ENCODE data around the gene NDUFV3. TPM values are rescaled to one million over a fixed set of nuclear protein-coding genes. Genes with fewer than 3 reads are reported as not detected.
"Not testable (repeated sequence)": the region's sequence is repeated elsewhere in the genome, so short reads cannot be mapped to it uniquely, and the experiment has no call there.

The NDUFV3 gene
- total RNA-seq, 2 donors from 2014 or later: 18.2 to 21.7 TPM

DNA sequence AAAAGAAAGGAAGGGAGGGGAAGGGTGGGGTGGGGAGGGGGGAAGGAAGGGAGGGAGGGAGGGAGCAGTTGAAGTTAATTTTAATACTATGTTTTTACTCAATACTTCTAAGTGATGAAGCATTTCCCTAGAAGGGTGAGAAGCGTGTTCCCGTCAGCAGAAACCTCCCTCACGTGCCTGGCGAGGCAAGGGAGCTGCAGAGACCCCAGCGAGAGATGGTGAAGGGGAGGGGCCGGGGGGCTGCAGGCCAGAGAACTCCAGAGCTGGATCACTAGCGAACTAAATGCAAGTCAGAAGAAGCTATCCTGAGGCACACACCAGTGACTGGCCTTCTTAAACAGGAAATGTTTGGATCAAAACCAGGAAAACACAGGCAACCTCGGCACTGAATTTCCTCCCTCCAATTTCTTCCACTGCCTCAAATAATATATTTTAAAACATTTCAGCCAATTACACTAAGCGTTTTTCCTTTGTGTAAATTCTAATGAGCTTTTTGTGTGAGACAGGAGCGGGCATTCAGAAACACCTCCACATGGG is 31.7 kb upstream of the NDUFV3 start:
- ATAC-seq (replicated peaks in 1 of 2): no peak
- Mint-ChIP-seq H3K4me3 (no peak overlapping the region), H3K4me1 (ENCODE audit: low read depth) (no peaks in the 10 kb centered on the region), H3K27me3 (ENCODE audit: low read depth) (no peaks in the 10 kb centered on the region), H3K9me3 (no peaks in the 10 kb centered on the region), H3K36me3 (ENCODE audit: insufficient read depth in 2 of 2) (peaks cover 2 to 25% of the 10 kb centered on the region in 2 donors), H3K27ac (no peak overlapping the region)
- no peak for DNase-seq

- Mint-ChIP-seq H3K36me3 (ENCODE audit: insufficient read depth in 2 of 2) (peaks cover 2 to 23% of the 10 kb centered on the region in 2 donors), H3K9me3 (no peaks in the 10 kb centered on the region), H3K27ac (no peak overlapping the region), H3K4me1 (ENCODE audit: low read depth) (no peaks in the 10 kb centered on the region), H3K27me3 (ENCODE audit: low read depth) (no peaks in the 10 kb centered on the region), H3K4me3 (no peak overlapping the region)
- ATAC-seq (replicated peaks in 1 of 2) (no peak), DNase-seq (no peak)
These were observed 31.2 kb upstream of the NDUFV3 start for GRCh38 chr21:42861848-42862400.

- H3K27ac Mint-ChIP-seq: no peak overlapping the region
- no peak for ATAC-seq (replicated peaks in 1 of 2)
These were observed 30.2 kb upstream of the NDUFV3 start for GRCh38 chr21:42862774-42863503.

GRCh38 chr21:42863504-42863870 is 29.6 kb upstream of the NDUFV3 start:
- Mint-ChIP-seq H3K36me3 (ENCODE audit: insufficient read depth in 2 of 2) (peaks cover 3 to 22% of the 10 kb centered on the region in 2 donors), H3K27me3 (ENCODE audit: low read depth) (no peaks in the 10 kb centered on the region), H3K4me1 (ENCODE audit: low read depth) (peaks cover 6% of the 10 kb centered on the region), H3K4me3 (no peak overlapping the region), H3K27ac (no peak overlapping the region), H3K9me3 (no peaks in the 10 kb centered on the region)
- ATAC-seq (replicated peaks in 1 of 2) (no peak), DNase-seq (no peak)

More at GRCh38 chr21:42862774-42863503, 30.2 kb upstream of the NDUFV3 start:
- H3K9me3 Mint-ChIP-seq: no peaks in the 10 kb centered on the region
- peaks cover 2 to 23% of the 10 kb centered on the region in 2 donors for H3K36me3 Mint-ChIP-seq (ENCODE audit: insufficient read depth in 2 of 2)
- H3K4me1 Mint-ChIP-seq (ENCODE audit: low read depth): peaks cover 2% of the 10 kb centered on the region
- H3K4me3 Mint-ChIP-seq: no peak overlapping the region
- no peaks in the 10 kb centered on the region for H3K27me3 Mint-ChIP-seq (ENCODE audit: low read depth)
- no peak for DNase-seq

GRCh38 chr21:42864286-42864685 is 28.8 kb upstream of the NDUFV3 start:
- H3K9me3 Mint-ChIP-seq: no peaks in the 10 kb centered on the region
- H3K4me3 Mint-ChIP-seq: no peak overlapping the region
- peaks cover 6% of the 10 kb centered on the region for H3K4me1 Mint-ChIP-seq (ENCODE audit: low read depth)
- H3K27ac Mint-ChIP-seq: no peak overlapping the region
- no peak for ATAC-seq (replicated peaks in 1 of 2)
- peaks cover 5 to 18% of the 10 kb centered on the region in 2 donors for H3K36me3 Mint-ChIP-seq (ENCODE audit: insufficient read depth in 2 of 2)
- no peak for DNase-seq
- no peaks in the 10 kb centered on the region for H3K27me3 Mint-ChIP-seq (ENCODE audit: low read depth)

DNA sequence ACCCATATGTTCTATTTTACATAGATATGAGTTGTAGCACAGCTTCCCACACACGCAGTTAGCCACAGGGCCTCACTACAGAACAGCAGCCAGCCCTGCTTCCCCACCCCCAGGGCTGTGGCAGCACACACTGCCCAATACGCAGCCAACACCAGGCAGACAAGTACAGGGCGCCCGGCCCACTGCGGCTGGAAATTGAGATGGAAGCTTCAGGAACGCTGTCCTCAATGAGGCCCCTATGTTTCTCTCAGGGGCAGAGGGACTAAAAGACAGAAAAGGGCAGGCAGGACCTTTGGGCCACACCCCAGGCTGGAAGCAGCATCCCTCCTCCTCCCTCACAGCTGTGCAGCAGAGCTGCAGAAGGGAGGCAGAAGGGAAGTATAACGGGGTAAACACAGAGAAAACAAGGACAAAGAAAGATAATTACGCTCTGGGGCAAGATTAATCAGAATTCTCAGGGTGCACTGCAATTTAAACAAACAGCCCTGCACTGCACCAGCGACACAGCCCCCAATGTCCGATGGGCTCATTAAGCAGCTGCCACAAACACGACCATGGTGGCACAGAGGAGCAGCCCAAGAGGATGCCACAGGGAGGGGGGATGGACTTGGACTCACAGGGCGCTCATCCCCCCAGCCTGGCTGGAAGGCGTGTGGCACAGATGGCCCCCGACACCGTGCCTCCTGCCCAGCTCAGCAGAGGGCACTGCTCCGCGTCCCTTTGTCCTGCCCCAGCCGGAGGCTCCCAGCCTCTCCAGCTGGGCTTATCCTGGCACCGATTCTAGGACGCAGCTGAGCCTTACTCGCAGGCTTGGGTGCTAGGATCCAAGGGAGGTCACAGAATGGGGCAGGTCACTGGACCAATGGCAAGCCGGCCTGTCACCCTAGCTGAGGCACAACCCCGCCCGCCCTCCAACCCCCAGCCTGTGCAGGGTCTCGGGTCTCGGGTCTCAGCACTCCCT is 28.0 kb upstream of the NDUFV3 start:
- no peak for DNase-seq
- ATAC-seq (replicated peaks in 1 of 2): no peak
- H3K9me3 Mint-ChIP-seq: no peaks in the 10 kb centered on the region
- no peak overlapping the region for H3K27ac Mint-ChIP-seq
- peaks cover 5 to 24% of the 10 kb centered on the region in 2 donors for H3K36me3 Mint-ChIP-seq (ENCODE audit: insufficient read depth in 2 of 2)
- H3K4me3 Mint-ChIP-seq: no peak overlapping the region
- no peaks in the 10 kb centered on the region for H3K27me3 Mint-ChIP-seq (ENCODE audit: low read depth)
- peaks cover 6% of the 10 kb centered on the region for H3K4me1 Mint-ChIP-seq (ENCODE audit: low read depth)

DNA sequence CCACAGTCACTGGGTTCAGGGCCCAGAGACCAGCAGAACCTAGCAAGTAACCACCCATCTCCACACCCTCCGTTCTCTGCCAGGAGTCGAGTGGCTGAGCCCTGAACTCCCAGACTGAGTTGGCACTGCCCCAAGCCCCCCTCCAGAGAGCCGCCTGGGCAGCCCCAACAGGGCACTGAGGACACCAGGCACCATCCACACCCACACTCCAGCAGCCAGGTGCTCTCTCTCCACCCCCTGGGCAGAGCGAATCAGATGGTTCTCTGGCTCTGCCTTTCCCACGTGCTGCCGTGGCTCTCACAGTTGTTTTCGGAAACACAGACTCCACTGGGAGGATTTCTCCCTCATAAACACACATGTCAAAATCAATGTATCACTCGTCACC is 27.3 kb upstream of the NDUFV3 start:
- H3K4me3 Mint-ChIP-seq: no peak overlapping the region
- H3K27me3 Mint-ChIP-seq (ENCODE audit: low read depth): no peaks in the 10 kb centered on the region
- no peak overlapping the region for H3K27ac Mint-ChIP-seq
- H3K9me3 Mint-ChIP-seq: no peaks in the 10 kb centered on the region
- peaks cover 6% of the 10 kb centered on the region for H3K4me1 Mint-ChIP-seq (ENCODE audit: low read depth)
- ATAC-seq (replicated peaks in 1 of 2) (no peak), DNase-seq (no peak)
- peaks cover 5 to 28% of the 10 kb centered on the region in 2 donors for H3K36me3 Mint-ChIP-seq (ENCODE audit: insufficient read depth in 2 of 2)

DNA sequence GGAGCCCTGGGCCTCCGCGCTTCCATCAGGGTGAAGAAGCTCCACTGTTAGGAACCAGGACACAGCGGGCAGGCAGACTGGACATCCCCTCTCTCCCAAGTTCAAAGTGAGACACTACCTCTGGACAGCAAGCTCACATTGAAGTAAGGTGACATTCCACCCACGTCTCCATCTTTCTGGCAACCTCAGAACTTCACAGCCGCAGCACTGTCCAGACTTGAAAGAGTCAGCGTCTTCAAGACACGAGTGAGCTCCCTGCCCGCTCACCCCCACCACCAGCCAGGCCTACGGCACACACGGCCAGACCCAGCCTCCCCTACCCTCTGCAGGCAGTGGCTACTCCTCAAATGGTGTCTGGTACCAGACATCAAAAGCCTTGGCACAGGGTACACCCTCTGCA is 24.9 kb upstream of the NDUFV3 start:
- no peak for DNase-seq
- H3K4me1 Mint-ChIP-seq (ENCODE audit: low read depth): peaks cover 6% of the 10 kb centered on the region
- H3K27ac Mint-ChIP-seq: no peak overlapping the region
- peaks cover 7 to 36% of the 10 kb centered on the region in 2 donors for H3K36me3 Mint-ChIP-seq (ENCODE audit: insufficient read depth in 2 of 2)
- no peak for ATAC-seq (replicated peaks in 1 of 2)
- no peak overlapping the region for H3K4me3 Mint-ChIP-seq
- H3K27me3 Mint-ChIP-seq (ENCODE audit: low read depth): no peaks in the 10 kb centered on the region
- no peaks in the 10 kb centered on the region for H3K9me3 Mint-ChIP-seq

- Mint-ChIP-seq H3K9me3 (no peaks in the 10 kb centered on the region), H3K4me1 (ENCODE audit: low read depth) (peaks cover 12% of the 10 kb centered on the region), H3K36me3 (ENCODE audit: insufficient read depth in 2 of 2) (peaks cover 7 to 46% of the 10 kb centered on the region in 2 donors), H3K27ac (no peak overlapping the region), H3K4me3 (no peak overlapping the region), H3K27me3 (ENCODE audit: low read depth) (no peaks in the 10 kb centered on the region)
- no peak for DNase-seq
- no peak for ATAC-seq (replicated peaks in 1 of 2)
These were observed 20.0 kb upstream of the NDUFV3 start for GRCh38 chr21:42873096-42873495.

- not testable (repeated sequence) for H3K27ac Mint-ChIP-seq; H3K27me3 Mint-ChIP-seq (ENCODE audit: low read depth); DNase-seq; H3K9me3 Mint-ChIP-seq; H3K4me3 Mint-ChIP-seq; ATAC-seq (replicated peaks in 1 of 2)
- H3K4me1 Mint-ChIP-seq (ENCODE audit: low read depth): peaks cover 27% of the 10 kb centered on the region
- peaks cover 6 to 36% of the 10 kb centered on the region in 2 donors for H3K36me3 Mint-ChIP-seq (ENCODE audit: insufficient read depth in 2 of 2)
These were observed 17.3 kb upstream of the NDUFV3 start for GRCh38 chr21:42875811-42876210.

- no peak for DNase-seq
- H3K9me3 Mint-ChIP-seq: no peaks in the 10 kb centered on the region
- peak in 1 of 2 donors; percentile 2 for ATAC-seq (replicated peaks in 1 of 2)
- H3K36me3 Mint-ChIP-seq (ENCODE audit: insufficient read depth in 2 of 2): peaks cover 4 to 22% of the 10 kb centered on the region in 2 donors
- H3K4me1 Mint-ChIP-seq (ENCODE audit: low read depth): peaks cover 34% of the 10 kb centered on the region
- no peaks in the 10 kb centered on the region for H3K27me3 Mint-ChIP-seq (ENCODE audit: low read depth)
- peak overlapping the region; percentile 97 to 98 for H3K4me3 Mint-ChIP-seq
- H3K27ac Mint-ChIP-seq: peak overlapping the region; percentile 98
These were observed 14.5 kb upstream of the NDUFV3 start for GRCh38 chr21:42878678-42878992.

- Mint-ChIP-seq H3K36me3 (ENCODE audit: insufficient read depth in 2 of 2) (peaks cover 4 to 19% of the 10 kb centered on the region in 2 donors), H3K4me3 (peak within 1 kb of the TSS; percentile 97 to 98), H3K27me3 (ENCODE audit: low read depth) (no peaks in the 10 kb centered on the region), H3K4me1 (ENCODE audit: low read depth) (peaks cover 34% of the 10 kb centered on the region), H3K27ac (peak within 1 kb of the TSS; percentile 98), H3K9me3 (no peaks in the 10 kb centered on the region)
- ATAC-seq (replicated peaks in 1 of 2) (peak; percentile 95 to 96), DNase-seq (peak; percentile 98 to 99)
These were observed 13.9 kb upstream of the NDUFV3 start, which contains the start of gene WDR4 for GRCh38 chr21:42878993-42879787. WDR4 (minus strand) TSS chr21:42879539; CDS start chr21:42879495, 44 bp downstream.
